HepG2 (cell line): ENCODE data around the gene ALCAM. TPM values are rescaled to one million over a fixed set of nuclear protein-coding genes. Genes with fewer than 3 reads are reported as not detected.

Source experiments
- FIP1L1 ChIP-seq: fragments of 200-400 bp; formaldehyde crosslinking; IDR thresholded peaks from 2 replicates; pipeline ENCODE4 v1.6.1; 2018; ENCODE audit warnings: low read depth, mild to moderate bottlenecking, low read length, moderate library complexity, borderline replicate concordance; ENCODE audit not compliant: insufficient read depth
- HMGA1 ChIP-seq: sonication (generic); formaldehyde crosslinking; conservative IDR thresholded peaks from 2 replicates; pipeline ENCODE4 v1.4.0; 2020; ENCODE audit warnings: missing genetic modification reagents
- NONO ChIP-seq, 2 experiments: fragments of 450-650 bp in 1 of 2; sonication (generic) in 1 of 2; formaldehyde crosslinking in 1 of 2; IDR thresholded peaks in 1 of 2; conservative IDR thresholded peaks in 1 of 2; 2 replicates each; pipeline versions ENCODE4 v1.6.1 to v1.8.0; 2017 to 2022; ENCODE audit warnings: mild to moderate bottlenecking in 1 of 2, missing genetic modification reagents in 1 of 2, moderate library complexity in 1 of 2
- ONECUT2 ChIP-seq: sonication (generic); formaldehyde crosslinking; IDR thresholded peaks from 2 replicates; pipeline ENCODE4 v1.4.0; 2020; ENCODE audit warnings: missing genetic modification reagents
- SALL1 ChIP-seq: sonication (generic); formaldehyde crosslinking; IDR thresholded peaks from 2 replicates; pipeline ENCODE4 v1.8.0; 2022; ENCODE audit warnings: mild to moderate bottlenecking, missing genetic modification reagents
- SRSF4 ChIP-seq: fragments of 200-400 bp; formaldehyde crosslinking; IDR thresholded peaks from one replicate; pipeline ENCODE4 v1.6.1; 2018; ENCODE audit warnings: mild to moderate bottlenecking, low read depth, low read length, moderate library complexity; ENCODE audit not compliant: poor library complexity, severe bottlenecking
- SUZ12 ChIP-seq: fragments of 150-350 bp; IDR thresholded peaks from 2 replicates; pipeline ENCODE4 v1.6.1; 2014; ENCODE audit warnings: low read depth, low read length
- ZNF329 ChIP-seq: sonication (generic); formaldehyde crosslinking; IDR thresholded peaks from 2 replicates; pipeline ENCODE4 v1.9.0; 2021; ENCODE audit warnings: low read depth, mild to moderate bottlenecking, missing genetic modification reagents
- ZNF362 ChIP-seq: sonication (generic); formaldehyde crosslinking; IDR thresholded peaks from 2 replicates; pipeline ENCODE4 v1.4.0; 2020; ENCODE audit warnings: missing genetic modification reagents, mild to moderate bottlenecking, borderline replicate concordance
- ZNF678 ChIP-seq: sonication (generic); formaldehyde crosslinking; IDR thresholded peaks from 2 replicates; pipeline ENCODE4 v1.4.0; 2020; ENCODE audit warnings: mild to moderate bottlenecking, missing genetic modification reagents
- ZNF776 ChIP-seq: sonication (generic); formaldehyde crosslinking; IDR thresholded peaks from 2 replicates; pipeline ENCODE4 v1.4.0; 2020; ENCODE audit warnings: mild to moderate bottlenecking, missing genetic modification reagents
- polyA plus RNA-seq, 8 experiments: library from polyadenylated mRNA; depleted of rRNA in 3 of 8; stranded (reverse) in 7 of 8; unstranded in 1 of 8; fragments of >200 nt; fragmentation: Illumina TruSeq in 4 of 8; extraction: Trizol in 4 of 8; gene quantifications; 2 replicates each; pipeline versions ENCODE4 v1.2.1 to v1.2.3, GENCODE V29; 2011 to 2016; ENCODE audit warnings: low read depth in 4 of 8, missing spikeins in 1 of 8, mixed read lengths in 1 of 8; ENCODE audit not compliant: insufficient read depth in 1 of 8
- total RNA-seq, 5 experiments: library from RNA; depleted of rRNA; stranded (reverse); fragments of >200 nt; fragmentation: Illumina TruSeq; extraction: Trizol; gene quantifications; 2 replicates each; pipeline ENCODE4 v1.2.3, GENCODE V29; 2016; ENCODE audit warnings: low read depth in 1 of 5
- TF ChIP-seq, protein P1 (sequence below): sonication (generic); formaldehyde crosslinking; IDR thresholded peaks from 2 replicates; pipeline ENCODE4 v1.4.0; 2020; ENCODE audit warnings: missing genetic modification reagents
- TF ChIP-seq, protein P2 (sequence below): sonication (generic); formaldehyde crosslinking; IDR thresholded peaks from 2 replicates; pipeline ENCODE4 v1.5.0; 2020; ENCODE audit warnings: mild to moderate bottlenecking, missing genetic modification reagents, borderline replicate concordance
- TF ChIP-seq, protein P3 (sequence below): sonication (generic); formaldehyde crosslinking; IDR thresholded peaks from 2 replicates; pipeline ENCODE4 v1.4.0; 2020; ENCODE audit warnings: missing genetic modification reagents, mild to moderate bottlenecking, borderline replicate concordance

ALCAM gene
- total and polyA plus RNA-seq, 2 of the 13 experiments (the other 11 are each of a cell fraction or from before 2014, with no cell fraction given), result 26.0 to 33.1 TPM

- TF ChIP-seq, protein P1, sequence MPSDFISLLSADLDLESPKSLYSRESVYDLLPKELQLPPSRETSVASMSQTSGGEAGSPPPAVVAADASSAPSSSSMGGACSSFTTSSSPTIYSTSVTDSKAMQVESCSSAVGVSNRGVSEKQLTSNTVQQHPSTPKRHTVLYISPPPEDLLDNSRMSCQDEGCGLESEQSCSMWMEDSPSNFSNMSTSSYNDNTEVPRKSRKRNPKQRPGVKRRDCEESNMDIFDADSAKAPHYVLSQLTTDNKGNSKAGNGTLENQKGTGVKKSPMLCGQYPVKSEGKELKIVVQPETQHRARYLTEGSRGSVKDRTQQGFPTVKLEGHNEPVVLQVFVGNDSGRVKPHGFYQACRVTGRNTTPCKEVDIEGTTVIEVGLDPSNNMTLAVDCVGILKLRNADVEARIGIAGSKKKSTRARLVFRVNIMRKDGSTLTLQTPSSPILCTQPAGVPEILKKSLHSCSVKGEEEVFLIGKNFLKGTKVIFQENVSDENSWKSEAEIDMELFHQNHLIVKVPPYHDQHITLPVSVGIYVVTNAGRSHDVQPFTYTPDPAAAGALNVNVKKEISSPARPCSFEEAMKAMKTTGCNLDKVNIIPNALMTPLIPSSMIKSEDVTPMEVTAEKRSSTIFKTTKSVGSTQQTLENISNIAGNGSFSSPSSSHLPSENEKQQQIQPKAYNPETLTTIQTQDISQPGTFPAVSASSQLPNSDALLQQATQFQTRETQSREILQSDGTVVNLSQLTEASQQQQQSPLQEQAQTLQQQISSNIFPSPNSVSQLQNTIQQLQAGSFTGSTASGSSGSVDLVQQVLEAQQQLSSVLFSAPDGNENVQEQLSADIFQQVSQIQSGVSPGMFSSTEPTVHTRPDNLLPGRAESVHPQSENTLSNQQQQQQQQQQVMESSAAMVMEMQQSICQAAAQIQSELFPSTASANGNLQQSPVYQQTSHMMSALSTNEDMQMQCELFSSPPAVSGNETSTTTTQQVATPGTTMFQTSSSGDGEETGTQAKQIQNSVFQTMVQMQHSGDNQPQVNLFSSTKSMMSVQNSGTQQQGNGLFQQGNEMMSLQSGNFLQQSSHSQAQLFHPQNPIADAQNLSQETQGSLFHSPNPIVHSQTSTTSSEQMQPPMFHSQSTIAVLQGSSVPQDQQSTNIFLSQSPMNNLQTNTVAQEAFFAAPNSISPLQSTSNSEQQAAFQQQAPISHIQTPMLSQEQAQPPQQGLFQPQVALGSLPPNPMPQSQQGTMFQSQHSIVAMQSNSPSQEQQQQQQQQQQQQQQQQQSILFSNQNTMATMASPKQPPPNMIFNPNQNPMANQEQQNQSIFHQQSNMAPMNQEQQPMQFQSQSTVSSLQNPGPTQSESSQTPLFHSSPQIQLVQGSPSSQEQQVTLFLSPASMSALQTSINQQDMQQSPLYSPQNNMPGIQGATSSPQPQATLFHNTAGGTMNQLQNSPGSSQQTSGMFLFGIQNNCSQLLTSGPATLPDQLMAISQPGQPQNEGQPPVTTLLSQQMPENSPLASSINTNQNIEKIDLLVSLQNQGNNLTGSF (CRISPR knock-in tag), result peak; percentile 85
- TF ChIP-seq SUZ12 (no peak), FIP1L1 (no peak), NONO (IDR thresholded peaks at IDR 0.05) (no peak), NONO (CRISPR knock-in tag; conservative IDR thresholded peaks at IDR 0.05) (0 out of 2 replicates have a peak, but pooled peaks have one; percentile 52), SALL1 (peak; percentile 70), ZNF362 (no peak), ZNF678 (CRISPR knock-in tag) (no peak), HMGA1 (no peak), ZNF776 (CRISPR knock-in tag) (no peak), SRSF4 (no peak), ZNF329 (CRISPR knock-in tag) (no peak), ONECUT2 (CRISPR knock-in tag) (0 out of 2 replicates have a peak, but pooled peaks have one; percentile 39)
- TF ChIP-seq, protein P2, sequence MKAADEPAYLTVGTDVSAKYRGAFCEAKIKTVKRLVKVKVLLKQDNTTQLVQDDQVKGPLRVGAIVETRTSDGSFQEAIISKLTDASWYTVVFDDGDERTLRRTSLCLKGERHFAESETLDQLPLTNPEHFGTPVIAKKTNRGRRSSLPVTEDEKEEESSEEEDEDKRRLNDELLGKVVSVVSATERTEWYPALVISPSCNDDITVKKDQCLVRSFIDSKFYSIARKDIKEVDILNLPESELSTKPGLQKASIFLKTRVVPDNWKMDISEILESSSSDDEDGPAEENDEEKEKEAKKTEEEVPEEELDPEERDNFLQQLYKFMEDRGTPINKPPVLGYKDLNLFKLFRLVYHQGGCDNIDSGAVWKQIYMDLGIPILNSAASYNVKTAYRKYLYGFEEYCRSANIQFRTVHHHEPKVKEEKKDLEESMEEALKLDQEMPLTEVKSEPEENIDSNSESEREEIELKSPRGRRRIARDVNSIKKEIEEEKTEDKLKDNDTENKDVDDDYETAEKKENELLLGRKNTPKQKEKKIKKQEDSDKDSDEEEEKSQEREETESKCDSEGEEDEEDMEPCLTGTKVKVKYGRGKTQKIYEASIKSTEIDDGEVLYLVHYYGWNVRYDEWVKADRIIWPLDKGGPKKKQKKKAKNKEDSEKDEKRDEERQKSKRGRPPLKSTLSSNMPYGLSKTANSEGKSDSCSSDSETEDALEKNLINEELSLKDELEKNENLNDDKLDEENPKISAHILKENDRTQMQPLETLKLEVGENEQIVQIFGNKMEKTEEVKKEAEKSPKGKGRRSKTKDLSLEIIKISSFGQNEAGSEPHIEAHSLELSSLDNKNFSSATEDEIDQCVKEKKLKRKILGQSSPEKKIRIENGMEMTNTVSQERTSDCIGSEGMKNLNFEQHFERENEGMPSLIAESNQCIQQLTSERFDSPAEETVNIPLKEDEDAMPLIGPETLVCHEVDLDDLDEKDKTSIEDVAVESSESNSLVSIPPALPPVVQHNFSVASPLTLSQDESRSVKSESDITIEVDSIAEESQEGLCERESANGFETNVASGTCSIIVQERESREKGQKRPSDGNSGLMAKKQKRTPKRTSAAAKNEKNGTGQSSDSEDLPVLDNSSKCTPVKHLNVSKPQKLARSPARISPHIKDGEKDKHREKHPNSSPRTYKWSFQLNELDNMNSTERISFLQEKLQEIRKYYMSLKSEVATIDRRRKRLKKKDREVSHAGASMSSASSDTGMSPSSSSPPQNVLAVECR (CRISPR knock-in tag), result no peak
- TF ChIP-seq, protein P3, sequence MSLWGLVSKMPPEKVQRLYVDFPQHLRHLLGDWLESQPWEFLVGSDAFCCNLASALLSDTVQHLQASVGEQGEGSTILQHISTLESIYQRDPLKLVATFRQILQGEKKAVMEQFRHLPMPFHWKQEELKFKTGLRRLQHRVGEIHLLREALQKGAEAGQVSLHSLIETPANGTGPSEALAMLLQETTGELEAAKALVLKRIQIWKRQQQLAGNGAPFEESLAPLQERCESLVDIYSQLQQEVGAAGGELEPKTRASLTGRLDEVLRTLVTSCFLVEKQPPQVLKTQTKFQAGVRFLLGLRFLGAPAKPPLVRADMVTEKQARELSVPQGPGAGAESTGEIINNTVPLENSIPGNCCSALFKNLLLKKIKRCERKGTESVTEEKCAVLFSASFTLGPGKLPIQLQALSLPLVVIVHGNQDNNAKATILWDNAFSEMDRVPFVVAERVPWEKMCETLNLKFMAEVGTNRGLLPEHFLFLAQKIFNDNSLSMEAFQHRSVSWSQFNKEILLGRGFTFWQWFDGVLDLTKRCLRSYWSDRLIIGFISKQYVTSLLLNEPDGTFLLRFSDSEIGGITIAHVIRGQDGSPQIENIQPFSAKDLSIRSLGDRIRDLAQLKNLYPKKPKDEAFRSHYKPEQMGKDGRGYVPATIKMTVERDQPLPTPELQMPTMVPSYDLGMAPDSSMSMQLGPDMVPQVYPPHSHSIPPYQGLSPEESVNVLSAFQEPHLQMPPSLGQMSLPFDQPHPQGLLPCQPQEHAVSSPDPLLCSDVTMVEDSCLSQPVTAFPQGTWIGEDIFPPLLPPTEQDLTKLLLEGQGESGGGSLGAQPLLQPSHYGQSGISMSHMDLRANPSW, result no peak
Measured at GRCh38 chr3:105367406-105368213, 901 bp downstream of the ALCAM start (continued).
